GM19035 (cell line): ENCODE results near the gene COL13A1.

ENCODE experiments used
- ATAC-seq: cut with Tn5 transposase; IDR thresholded peaks from one replicate; pipeline ENCODE4 v1.9.1; 2021; ENCODE audit not compliant: unreplicated experiment

The COL13A1 gene

DNA sequence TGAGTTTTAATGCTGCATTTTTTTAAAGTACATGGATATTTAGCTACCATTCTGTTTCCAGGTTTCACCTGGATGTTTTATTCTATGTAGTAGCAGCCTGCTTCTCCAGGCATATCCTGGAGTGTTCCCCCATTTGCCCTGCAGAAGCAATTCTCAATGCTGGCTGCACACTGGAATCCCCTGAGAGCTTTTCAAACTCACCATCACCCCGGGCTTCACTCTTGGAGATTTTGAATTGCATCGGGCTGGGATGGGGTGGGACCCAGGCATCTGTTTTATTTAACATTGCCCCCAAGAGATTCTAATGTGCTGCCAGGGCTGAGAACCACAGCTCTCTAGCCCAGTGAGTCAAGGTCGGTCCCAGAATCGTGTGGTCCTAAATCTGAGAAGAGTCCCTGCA lies 137.8 kb downstream of the COL13A1 start:
- ATAC-seq, result no peak

DNA sequence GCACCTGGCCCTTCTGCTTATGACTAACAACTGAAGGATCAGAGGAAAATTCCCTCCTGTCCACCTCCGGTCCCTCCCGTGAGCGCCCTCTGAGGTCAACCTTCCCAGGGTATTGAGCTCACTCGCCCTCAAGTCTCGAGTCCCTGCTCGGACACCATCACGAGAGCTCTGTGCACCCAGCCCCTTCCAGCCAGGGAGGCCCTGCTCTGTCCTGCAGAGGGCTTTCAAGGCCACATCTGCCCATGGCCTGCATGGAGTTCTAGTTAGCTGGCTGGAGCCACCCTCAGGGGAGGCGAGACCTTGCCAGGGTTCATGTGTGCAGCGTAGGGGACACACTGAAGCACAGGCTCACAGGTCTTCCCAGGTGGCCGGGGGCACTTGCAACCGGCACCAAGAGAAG lies 140.0 kb downstream of the COL13A1 start:
- no peak for ATAC-seq

DNA sequence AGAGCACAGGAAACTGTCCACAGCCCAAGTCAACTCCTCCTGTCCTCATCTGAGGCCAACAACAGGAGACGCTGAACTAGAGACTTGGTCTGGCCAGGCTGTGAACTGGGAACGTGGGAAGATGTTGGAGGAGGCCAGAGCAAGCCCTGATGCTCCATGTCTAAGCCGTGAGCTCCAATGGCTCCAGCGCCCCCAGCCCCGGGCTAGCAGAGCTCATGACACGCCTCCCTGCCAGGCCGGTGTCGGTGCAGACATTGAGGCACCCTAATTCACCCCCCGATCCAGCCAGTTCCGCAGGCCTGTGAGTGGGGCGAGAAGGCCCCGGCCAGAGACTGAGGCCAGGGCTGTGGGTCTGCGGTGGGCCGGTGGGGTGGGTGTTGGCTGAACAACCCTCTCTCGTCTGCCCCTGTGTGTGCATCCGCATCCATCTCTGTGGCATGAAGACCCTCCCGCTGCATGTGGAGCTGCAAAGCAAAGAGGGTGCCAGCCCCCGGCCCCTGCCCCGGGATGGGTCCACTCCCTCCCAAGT lies 141.7 kb downstream of the COL13A1 start:
- no peak for ATAC-seq

DNA sequence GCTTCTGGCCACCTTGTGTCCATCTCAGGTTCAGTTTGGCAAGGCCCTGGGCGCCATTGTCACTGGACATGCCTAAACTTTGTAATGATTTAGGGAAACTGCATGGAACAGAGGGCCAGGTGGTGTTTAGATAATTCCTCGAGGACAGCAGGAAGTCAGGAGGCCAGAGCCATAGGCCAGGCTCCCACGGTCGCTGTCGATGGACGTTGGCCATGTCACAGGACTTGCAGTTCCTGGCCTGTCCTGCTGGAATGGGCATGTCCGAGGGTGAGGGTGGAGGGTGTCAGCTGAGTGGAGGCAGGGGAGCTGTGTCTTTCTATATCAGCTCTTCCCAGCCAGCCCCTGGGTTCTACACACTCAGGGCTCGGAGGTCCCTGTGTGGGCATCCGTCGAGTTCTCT lies 143.1 kb downstream of the COL13A1 start:
- no peak for ATAC-seq

DNA sequence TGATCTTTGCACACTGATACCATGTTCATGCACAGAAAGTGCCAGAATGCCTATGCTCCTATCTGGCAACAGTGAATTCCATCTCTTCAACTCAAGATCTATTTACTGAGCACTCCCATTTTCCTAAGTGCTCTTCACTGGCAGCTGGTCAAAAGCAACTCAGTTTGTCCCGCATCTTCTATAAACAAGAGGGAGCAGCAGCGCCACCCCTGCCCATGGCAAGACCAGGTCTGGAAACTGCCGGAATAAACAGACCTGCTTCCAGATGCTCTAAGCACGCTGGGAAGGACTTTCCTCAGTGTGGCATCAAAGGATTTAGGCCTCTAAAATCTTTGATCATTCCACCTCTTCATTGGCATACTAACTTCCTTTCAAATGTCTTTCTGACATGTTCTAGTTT lies 146.6 kb downstream of the COL13A1 start:
- ATAC-seq, result no peak

DNA sequence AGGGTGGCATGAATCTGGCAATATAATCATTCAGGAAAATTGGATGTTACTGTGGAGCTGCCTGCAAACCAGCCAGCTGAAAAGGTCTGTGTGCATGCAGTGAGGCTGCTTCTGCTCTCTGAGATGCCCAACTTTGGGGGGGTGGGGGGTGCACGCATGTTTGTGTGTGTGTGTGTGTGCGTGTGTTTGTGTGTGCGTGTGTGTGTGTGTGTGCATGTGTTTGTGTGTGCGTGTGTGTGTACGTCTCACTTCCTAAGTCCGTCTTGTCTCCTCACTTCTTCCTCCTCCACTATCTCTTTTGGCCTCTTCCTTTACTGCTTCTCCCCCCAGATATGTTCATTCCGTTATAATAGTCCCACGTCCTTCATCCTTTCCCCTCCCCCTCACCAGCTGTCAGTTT lies 148.1 kb downstream of the COL13A1 start:
- ATAC-seq, result no peak

DNA sequence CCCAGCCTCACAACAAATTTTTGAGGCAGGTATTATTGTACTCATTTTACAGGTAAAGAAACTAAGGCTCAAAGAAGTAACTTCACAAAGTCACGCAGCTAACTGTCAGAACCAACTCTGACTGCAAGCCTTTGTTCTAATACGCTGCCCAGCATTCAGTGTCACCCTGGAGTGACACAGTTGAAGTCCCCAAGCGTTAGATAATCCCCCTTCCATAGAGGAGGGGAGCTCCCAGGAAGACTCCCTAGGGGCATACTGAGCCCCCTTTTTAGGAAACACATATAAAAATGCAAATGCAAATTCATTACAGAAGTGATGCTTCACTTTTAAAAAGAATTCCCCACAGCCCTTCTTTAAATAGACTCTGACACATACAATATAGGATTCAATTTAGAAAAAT lies 150.0 kb downstream of the COL13A1 start:
- ATAC-seq, result no peak

DNA sequence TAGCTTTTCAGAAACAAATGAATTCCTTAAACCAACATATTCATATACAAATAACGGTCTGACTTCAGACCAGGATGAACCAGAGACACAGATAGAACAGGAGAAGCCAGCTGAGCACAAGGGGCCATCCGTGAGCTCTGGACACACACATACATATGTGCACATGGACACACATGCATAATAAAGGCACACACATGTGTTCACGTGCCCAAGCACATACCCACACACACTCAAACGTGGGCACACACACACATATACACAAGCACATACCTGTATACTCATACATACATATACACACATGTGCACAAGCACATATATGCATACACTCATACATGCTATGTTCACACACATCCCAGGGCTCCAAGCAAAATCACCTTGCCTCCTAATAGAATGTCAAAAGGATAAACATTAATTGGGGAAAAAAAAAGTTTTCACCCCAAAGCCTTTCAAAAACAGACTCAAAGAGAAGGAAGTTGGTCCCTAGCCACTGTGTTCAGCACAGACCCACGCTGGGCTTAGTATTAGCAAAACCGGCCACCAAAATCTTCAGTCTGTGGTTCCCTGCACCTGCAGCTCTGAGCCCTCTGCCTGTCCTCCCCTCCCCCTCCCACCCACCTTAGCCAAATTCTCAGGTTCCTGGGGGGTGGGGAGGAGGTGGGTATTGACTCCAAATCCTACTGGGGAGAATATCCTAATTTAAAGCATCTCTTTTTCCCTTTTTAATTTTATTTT lies 150.5 kb downstream of the COL13A1 start:
- ATAC-seq, result no peak

DNA sequence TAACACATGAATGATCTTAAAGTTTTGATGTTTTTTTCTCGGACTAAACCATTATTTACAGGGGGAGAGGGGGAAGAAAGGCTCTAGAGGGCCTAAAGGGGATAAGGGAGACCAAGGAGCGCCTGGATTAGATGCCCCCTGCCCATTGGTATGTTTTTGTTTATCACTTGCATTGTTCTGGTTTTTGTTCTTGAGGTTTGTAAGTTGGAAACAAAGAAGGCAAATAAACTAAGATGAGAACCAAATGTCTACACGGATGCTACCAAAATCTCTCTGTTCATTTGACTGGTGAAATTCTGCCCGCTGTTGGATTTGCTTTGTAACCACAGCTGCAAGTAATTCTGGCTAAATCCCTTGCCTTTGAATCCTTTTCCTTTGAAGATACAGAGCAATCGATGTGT lies 151.1 kb downstream of the COL13A1 start:
- ATAC-seq, result no peak

DNA sequence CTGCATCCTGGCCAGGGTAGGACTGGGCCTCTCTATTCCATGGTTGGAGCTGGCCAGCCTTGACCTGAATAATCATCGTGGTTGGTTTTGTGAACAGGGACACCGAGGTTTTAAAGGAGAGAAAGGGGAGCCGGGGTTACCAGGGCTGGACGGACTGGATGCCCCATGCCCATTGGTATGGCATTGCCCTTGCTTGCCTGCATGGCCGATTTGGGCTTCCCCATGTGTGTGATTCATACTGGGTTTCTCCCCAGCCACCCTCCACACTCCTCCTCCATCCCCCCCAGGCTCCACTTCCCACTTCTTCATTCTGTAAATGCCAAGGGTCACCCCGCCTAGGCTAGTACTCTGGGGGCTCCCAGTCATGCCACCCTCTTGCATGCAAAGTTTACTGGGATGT lies 152.1 kb downstream of the COL13A1 start:
- no peak for ATAC-seq

DNA sequence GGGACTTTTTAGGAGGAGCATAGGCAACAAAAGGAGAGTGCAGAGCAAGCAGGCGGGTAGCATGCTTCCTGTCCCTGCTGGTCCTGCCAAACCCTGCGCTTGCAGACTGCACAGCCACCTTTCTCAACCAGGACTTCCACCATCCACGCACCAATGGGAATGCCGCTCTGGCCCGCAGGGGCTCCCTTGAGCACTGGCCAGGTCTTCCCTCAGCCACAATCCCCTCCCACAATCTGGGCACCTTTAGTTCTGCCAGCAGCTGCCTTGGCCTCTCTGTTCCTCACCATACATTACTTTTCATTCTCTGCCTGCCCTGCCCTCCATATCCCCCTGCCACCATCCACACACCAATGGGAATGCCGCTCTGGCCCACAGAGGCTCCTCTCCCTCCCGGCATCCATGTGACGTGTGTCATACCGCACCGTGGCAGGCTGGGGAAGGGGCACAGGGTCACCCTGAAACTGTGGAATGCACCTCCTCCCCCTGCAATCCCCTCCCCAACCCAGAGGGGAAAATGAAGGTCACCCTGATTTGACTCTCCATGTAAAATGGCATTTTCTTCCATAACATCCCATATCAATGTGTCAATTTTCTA lies 153.6 kb downstream of the COL13A1 start:
- ATAC-seq, result no peak

DNA sequence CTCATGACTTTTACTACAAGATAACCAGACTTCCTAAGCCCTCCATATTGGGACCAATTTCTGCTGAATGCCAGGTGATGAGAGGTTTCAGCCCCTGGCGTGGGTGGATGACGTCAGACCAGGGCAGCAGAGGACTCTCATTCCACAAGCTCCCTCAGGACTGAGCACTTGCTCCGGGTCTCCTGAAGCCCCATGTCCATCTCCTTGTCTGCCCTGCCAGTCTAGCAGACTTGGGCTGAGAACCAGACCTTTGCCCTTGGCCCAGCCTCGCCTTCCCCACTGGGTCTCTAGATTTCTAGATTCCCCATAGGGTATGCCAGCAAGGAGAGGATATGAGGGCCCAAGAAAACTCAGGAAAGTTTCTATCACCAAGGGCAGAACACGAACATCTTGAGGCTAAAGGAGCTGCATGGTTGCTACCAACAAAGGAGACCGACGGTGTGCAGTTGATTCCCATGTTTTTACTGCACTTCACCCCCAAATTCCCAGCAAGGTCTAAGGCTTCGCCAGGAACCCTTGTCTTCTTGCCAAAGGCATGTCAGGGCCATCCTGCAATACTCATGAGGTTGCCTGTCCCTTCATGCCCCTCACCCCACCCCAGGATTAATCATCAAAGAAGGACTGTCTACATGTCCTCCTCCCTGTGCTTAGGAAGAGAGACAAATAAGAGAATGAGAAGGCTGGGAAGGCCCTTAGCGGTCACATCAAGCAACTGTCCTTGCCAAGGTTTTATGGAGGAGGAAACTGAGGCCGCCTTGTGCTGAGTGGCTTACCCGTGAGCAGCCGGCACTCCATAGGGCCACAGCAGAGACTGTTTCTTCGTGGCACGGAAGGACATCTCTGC lies 154.4 kb downstream of the COL13A1 start:
- ATAC-seq, result no peak

DNA sequence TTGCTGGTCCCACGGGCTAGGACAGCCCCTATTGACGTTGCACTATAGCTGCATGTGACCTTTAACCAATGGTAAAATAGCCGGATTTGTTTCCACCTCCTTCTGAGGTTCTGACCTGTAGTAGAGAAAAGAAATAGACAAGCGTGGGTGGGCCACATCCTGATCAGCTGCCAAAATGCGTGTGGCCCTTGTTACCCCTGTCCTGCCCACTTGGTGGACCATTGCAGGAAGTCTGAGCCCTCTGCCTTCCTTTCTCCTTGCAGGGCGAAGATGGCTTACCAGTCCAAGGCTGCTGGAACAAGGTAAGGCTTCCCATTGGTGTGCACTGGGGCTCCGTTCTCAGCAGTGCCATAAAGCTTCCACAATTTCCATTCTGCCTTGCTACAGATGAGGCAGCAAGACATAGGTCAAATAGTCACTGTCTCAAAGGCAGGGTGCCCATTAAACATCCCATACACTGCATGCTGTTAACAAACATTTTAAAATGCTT lies 155.1 kb downstream of the COL13A1 start:
- ATAC-seq, result no peak

DNA sequence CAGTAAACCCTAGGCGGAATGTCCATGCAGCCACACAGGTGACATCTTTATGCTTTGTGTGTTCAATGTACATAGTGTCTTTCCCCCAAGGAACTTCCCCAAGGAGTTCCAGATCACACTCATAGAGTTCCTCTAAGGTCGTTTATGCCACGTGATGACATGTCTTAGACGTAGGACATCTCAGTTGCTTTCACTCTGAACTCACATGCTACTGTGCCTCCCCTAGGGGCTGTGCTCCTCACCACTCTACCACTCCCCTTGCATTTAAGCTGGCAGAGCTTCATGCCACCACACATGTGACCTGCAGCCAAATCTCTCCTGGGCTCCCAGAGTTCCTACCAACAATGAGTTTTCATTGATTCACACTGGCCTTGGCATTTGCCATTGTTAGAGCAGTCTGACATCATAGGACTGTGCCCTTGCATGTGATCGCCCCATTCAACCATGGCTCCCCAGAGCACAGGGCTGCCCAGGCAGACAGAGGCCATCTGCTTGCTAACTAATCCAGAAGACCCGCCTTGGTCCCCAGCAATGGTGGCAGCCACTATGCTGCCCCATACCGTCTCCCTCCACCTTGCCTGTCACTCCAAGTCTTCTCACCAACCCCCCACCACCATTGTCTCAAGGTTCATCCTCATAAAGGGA lies 155.7 kb downstream of the COL13A1 start:
- no peak for ATAC-seq

DNA sequence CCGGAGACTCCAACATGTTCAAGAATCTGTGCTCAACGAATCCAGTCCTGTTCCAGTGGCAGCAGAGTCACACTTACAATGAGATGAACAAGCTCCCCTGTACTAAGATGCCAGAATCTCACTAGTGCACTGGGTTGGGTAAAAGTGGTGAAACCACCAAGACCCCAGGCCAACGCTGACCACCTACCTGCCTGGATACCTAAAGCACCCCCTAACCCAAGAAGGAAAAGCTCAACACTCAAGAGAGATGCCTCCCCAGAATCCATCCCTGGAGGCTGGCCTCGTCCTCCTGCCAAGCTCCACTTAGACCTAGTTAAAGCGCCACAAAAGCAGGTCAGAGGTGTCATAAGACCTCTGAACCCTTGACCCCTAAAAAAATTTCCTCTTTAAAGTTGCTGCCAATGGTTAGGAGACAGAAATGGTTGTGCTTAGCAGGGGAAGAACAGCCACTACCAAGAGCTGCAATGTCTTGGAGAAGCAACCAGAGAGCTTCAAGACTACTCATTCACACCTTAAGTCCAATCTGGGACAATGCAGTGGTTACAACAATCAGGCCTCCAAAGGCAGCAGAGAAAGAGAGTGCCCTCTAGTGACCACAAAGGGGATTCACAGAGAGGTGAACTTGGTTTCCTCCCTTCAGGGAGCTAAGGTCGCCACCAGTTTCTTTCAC lies 156.3 kb downstream of the COL13A1 start:
- ATAC-seq, result no peak

DNA sequence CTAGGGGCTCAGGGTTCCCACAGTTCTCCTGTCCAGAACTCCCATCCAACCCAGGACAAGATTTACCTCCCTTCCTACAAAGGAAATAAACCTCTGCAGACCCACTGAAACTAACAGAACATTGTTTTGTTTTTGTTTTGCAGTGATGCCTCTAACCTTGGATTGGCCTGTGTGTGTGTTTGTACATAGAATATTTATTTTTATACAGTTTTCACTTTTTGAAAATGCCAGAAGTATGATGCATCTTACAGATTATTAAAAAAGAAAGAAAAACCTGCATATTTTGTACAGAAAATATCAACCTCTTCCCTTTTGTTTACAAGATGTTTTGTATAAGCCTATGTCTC lies 156.8 kb downstream of the COL13A1 start:
- ATAC-seq, result no peak

DNA sequence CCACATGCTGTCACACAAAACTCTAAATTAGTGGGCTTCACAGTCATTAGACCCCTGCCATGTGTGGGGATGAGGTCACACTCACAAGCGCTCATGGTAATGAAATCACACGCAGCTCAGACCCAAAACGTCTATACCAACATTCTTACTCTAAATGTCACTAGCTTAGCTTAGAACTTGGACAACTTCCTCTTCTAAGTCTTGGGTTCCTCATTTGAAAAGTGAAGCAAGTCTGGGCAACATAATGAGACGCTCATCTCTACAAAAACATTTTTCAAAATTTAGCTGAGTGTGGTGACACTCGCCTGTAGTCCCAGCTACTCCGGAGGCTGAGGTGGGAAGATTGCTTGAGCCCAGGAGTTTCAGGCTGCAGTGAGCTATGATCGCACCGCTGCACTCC lies 158.2 kb downstream of the COL13A1 start:
- ATAC-seq, result no peak

DNA sequence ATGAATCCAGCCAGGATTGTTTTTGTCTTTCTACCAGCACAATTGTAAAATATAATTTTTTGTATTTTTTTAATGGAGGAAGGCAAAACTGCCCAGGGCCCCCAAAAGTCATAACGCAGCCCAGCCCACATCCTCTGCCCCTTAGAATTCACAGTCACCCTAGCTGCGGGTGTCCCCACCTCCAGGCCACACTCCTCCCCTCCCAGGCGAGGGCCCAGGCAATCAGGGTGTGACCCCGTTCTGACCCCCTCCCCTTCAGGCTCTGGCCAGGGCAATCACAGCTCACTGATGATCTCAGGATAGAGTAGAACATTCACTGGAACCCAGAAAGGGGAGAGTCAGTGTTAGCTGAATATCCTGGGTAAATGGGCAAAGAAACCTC lies 158.9 kb downstream of the COL13A1 start:
- ATAC-seq, result no peak

DNA sequence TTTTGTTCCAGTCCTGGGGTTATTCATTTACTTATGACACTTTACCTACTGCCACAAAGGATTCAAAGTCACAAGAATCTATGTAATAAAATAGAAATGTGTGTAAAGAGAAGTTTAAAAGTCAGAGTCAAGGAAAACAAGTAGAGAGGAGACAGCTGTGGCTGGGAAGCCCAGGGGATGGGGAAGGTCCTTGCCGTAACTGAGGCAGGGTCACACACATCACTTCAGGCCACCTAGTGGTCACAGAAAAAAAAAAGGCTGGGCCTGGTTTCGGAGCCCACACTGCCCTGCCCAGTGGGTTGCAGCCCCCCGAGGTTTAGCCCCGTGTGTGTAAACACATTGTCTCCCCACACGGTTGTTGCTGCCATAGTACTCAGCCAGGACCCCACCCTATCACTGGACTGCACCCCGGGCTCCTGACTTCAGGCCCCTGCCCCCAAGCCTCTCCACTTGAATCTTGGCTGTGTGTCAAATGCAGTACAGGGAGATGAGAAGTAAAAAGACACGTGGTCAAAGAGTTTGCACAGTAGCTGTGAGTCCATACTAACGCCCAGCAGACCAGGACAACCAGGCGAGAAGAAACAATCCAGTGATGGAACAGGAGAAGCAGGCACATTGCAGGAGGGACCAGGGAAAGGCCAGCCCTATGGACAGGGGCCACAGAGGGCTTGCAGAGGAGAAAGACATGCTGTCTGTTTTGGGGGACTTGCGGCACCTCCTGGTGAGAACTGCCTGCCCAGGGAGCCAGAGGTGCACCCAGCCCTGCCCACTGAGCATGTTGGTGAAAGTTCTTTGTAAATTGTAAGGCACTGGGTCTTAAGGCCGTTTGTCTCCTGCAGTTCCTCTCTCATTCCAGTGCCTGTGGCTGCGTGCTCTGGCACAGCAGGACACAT lies 159.5 kb downstream of the COL13A1 start:
- no peak for ATAC-seq
